ENCODE results near the gene ASB6.

- TF ChIP-seq POLR2A (IDR thresholded peaks at IDR 0.05; ENCODE audit: low read depth) (no peak), CTCF (IDR thresholded peaks at IDR 0.05) (no peak), POLR2AphosphoS5 (IDR thresholded peaks at IDR 0.05) (no peak), EP300 (IDR thresholded peaks at IDR 0.05) (no peak)
These were observed 4.8 kb downstream of the ASB6 start for GRCh38 chr9:129637102-129637501.
